H1 (cell line): ENCODE data around the gene ARL5C. TPM values are rescaled to one million over a fixed set of nuclear protein-coding genes. Genes with fewer than 3 reads are reported as not detected.

Experiments
- CTCF ChIA-PET: fragments of 300-600 bp; sonication (Branson Sonifier 250); formaldehyde crosslinking; loops from one replicate; lab custom pipeline; 2021; ENCODE audit not compliant: partially characterized antibody; lab: Charles Lee
- POLR2A ChIA-PET: fragments of 300-600 bp; sonication (Branson Sonifier 250); formaldehyde crosslinking; loops from one replicate; lab custom pipeline; 2021; ENCODE audit warnings: inconsistent platforms; ENCODE audit not compliant: partially characterized antibody; lab: Charles Lee
- DNase-seq, 2 experiments: peaks; one replicate each; pipeline versions ENCODE4 v3.0.0 to v3.0.0-alpha.2; 2010 to 2022; ENCODE audit warnings: low spot score in 2 of 2, low read depth in 1 of 2, mixed read lengths in 1 of 2
- FAIRE-seq: peaks from 2 replicates; lab custom pipeline; 2011; peaks lifted over from hg19 to GRCh38; lab: Jason Lieb, UNC
- H2AFZ ChIP-seq: 2 replicates; pipeline ENCODE4 v1.8.1; 2012; ENCODE audit warnings: low read length, inconsistent platforms
- H2AK5ac ChIP-seq: 2 replicates; pipeline ENCODE4 v1.6.1; 2013; ENCODE audit warnings: low read depth, low read length
- H2BK120ac ChIP-seq: replicated peaks from 2 replicates; pipeline ENCODE3; 2013; ENCODE audit warnings: low read depth, low read length, inconsistent platforms
- H2BK12ac ChIP-seq: 2 replicates; pipeline ENCODE4 v1.6.1; 2013; ENCODE audit warnings: low read depth, low read length
- H2BK15ac ChIP-seq: 2 replicates; pipeline ENCODE4 v1.6.1; 2013; ENCODE audit warnings: low read length
- H2BK20ac ChIP-seq: 2 replicates; pipeline ENCODE4 v1.6.1; 2013; ENCODE audit warnings: low read length
- H2BK5ac ChIP-seq: 2 replicates; pipeline ENCODE4 v1.6.1; 2013; ENCODE audit warnings: low read depth, low read length
- H3K14ac ChIP-seq: 2 replicates; pipeline ENCODE4 v1.6.1; 2013; ENCODE audit warnings: inconsistent platforms; ENCODE audit not compliant: insufficient read length
- H3K18ac ChIP-seq: 2 replicates; pipeline ENCODE4 v1.6.1; 2013; ENCODE audit warnings: low read length; ENCODE audit errors: extremely low read depth
- H3K23ac ChIP-seq: 2 replicates; pipeline ENCODE4 v1.6.1; 2013; ENCODE audit warnings: inconsistent platforms; ENCODE audit not compliant: insufficient read length
- H3K23me2 ChIP-seq: 2 replicates; pipeline ENCODE4 v1.6.1; 2013; ENCODE audit warnings: low read depth, low read length
- H3K27ac ChIP-seq: 2 replicates; pipeline ENCODE4 v1.6.1; 2011; ENCODE audit warnings: low read depth, low read length, inconsistent platforms
- H3K27me3 ChIP-seq, 4 experiments: replicated peaks in 1 of 4; 1 replicate in 1 of 4; 2 replicates in 3 of 4; pipeline versions ENCODE4 v1.6.1 to v1.8.1; 2011 to 2013; ENCODE audit warnings: low read length in 3 of 4, mild to moderate bottlenecking in 3 of 4, inconsistent platforms in 2 of 4, mixed read lengths in 2 of 4, moderate library complexity in 1 of 4; ENCODE audit not compliant: control insufficient read depth in 3 of 4, insufficient read depth in 3 of 4; ENCODE audit errors: extremely low read depth in 1 of 4
- H3K36me3 ChIP-seq, 4 experiments: 2 replicates each; pipeline versions ENCODE4 v1.6.1 to v1.8.1; 2011 to 2013; ENCODE audit warnings: mild to moderate bottlenecking in 4 of 4, low read length in 3 of 4, moderate library complexity in 2 of 4, control low read depth in 1 of 4, inconsistent platforms in 1 of 4; ENCODE audit not compliant: insufficient read depth in 4 of 4, control insufficient read depth in 2 of 4
- H3K4ac ChIP-seq: replicated peaks from 2 replicates; pipeline ENCODE3; 2013; ENCODE audit warnings: low read length, low read depth, mixed read lengths, inconsistent platforms; ENCODE audit not compliant: insufficient read length
- H3K4me1 ChIP-seq, 4 experiments: replicated peaks in 1 of 4; 1 replicate in 1 of 4; 2 replicates in 3 of 4; pipeline versions ENCODE4 v1.6.1 to v1.8.1; 2011 to 2013; ENCODE audit warnings: low read length in 3 of 4, inconsistent platforms in 2 of 4, mixed read lengths in 1 of 4; ENCODE audit not compliant: insufficient read depth in 4 of 4, control insufficient read depth in 3 of 4
- H3K4me2 ChIP-seq, 2 experiments: 2 replicates each; pipeline versions ENCODE4 v1.6.1 to v1.8.1; 2011 to 2013; ENCODE audit warnings: low read depth in 2 of 2, low read length in 2 of 2, control low read depth in 1 of 2, inconsistent platforms in 1 of 2, mild to moderate bottlenecking in 1 of 2; ENCODE audit not compliant: insufficient read depth in 1 of 2
- H3K4me3 ChIP-seq, 4 experiments: fragments of 200-600, 300-600 bp in 1 of 4; sonication (generic), shearing (Covaris generic), sonication (Bioruptor Twin) in 1 of 4; 2 replicates each; pipeline versions ENCODE4 v1.5.1 to v1.8.1; 2011 to 2016; ENCODE audit warnings: low read length in 4 of 4, low read depth in 3 of 4, control low read depth in 2 of 4, inconsistent platforms in 2 of 4, mild to moderate bottlenecking in 2 of 4, mixed read lengths in 1 of 4, moderate library complexity in 1 of 4; ENCODE audit not compliant: insufficient read depth in 2 of 4; ENCODE audit errors: extremely low read depth in 1 of 4
- H3K56ac ChIP-seq: replicated peaks from 2 replicates; pipeline ENCODE3; 2013; ENCODE audit warnings: low read depth, mild to moderate bottlenecking, mixed read lengths, low read length, inconsistent platforms; ENCODE audit not compliant: insufficient read length
- H3K79me1 ChIP-seq: 2 replicates; pipeline ENCODE4 v1.6.1; 2013; ENCODE audit warnings: low read depth, low read length, control low read depth
- H3K79me2 ChIP-seq, 2 experiments: 2 replicates each; pipeline versions ENCODE4 v1.6.1 to v1.8.1; 2012 to 2013; ENCODE audit warnings: low read length in 2 of 2, mild to moderate bottlenecking in 2 of 2, inconsistent platforms in 1 of 2; ENCODE audit not compliant: insufficient read depth in 2 of 2, control insufficient read depth in 1 of 2
- H3K9ac ChIP-seq, 4 experiments: replicated peaks in 1 of 4; 1 replicate in 1 of 4; 2 replicates in 3 of 4; pipeline versions ENCODE4 v1.6.1 to v1.8.1; 2011 to 2013; ENCODE audit warnings: low read depth in 3 of 4, low read length in 3 of 4, control low read depth in 2 of 4, mild to moderate bottlenecking in 2 of 4, moderate library complexity in 2 of 4, inconsistent platforms in 1 of 4; ENCODE audit errors: extremely low read depth in 1 of 4
- H3K9me3 ChIP-seq, 2 experiments: 2 replicates each; pipeline versions ENCODE4 v1.6.1 to v1.8.1; 2012 to 2013; ENCODE audit warnings: mild to moderate bottlenecking in 2 of 2, moderate library complexity in 2 of 2, control low read depth in 1 of 2, inconsistent platforms in 1 of 2, low read depth in 1 of 2, low read length in 1 of 2, mixed read lengths in 1 of 2; ENCODE audit not compliant: insufficient read depth in 2 of 2
- H4K20me1 ChIP-seq, 2 experiments: replicated peaks in 1 of 2; 2 replicates each; pipeline versions ENCODE3 to v1.8.1; 2011 to 2013; ENCODE audit warnings: inconsistent platforms in 2 of 2, low read length in 2 of 2, mild to moderate bottlenecking in 1 of 2; ENCODE audit not compliant: insufficient read depth in 2 of 2, control insufficient read depth in 1 of 2
- H4K5ac ChIP-seq: 2 replicates; pipeline ENCODE4 v1.6.1; 2013; ENCODE audit warnings: low read length, low read depth, mixed read lengths, inconsistent platforms; ENCODE audit not compliant: insufficient read length
- H4K8ac ChIP-seq: 2 replicates; pipeline ENCODE4 v1.8.0; 2013; ENCODE audit warnings: mild to moderate bottlenecking, moderate library complexity, low read length, inconsistent platforms; ENCODE audit not compliant: insufficient read depth; ENCODE audit errors: extremely low read depth
- H4K91ac ChIP-seq: replicated peaks from 2 replicates; pipeline ENCODE3; 2013; ENCODE audit warnings: low read length, mixed read lengths, inconsistent platforms; ENCODE audit not compliant: insufficient read length
- ASH2L ChIP-seq: fragments of 200-600, 300-600 bp; sonication (generic); IDR thresholded peaks from one replicate; pipeline ENCODE4 v1.7.1; 2017; ENCODE audit warnings: low read length
- BACH1 ChIP-seq: IDR thresholded peaks from 2 replicates; pipeline ENCODE4 v1.6.1; 2012; ENCODE audit warnings: low read length, improper control_type of control experiment
- GABPA ChIP-seq: IDR thresholded peaks from 2 replicates; pipeline ENCODE4 v1.6.1; 2011; ENCODE audit warnings: mild to moderate bottlenecking, low read length, moderate library complexity, borderline replicate concordance; ENCODE audit not compliant: insufficient read depth
- HDAC2 ChIP-seq, 2 experiments: fragments of 300-600 bp in 1 of 2; sonication (generic) in 1 of 2; IDR thresholded peaks; 2 replicates each; pipeline ENCODE4 v1.6.1; 2011 to 2012; ENCODE audit warnings: low read depth in 2 of 2, low read length in 2 of 2, mild to moderate bottlenecking in 2 of 2, moderate library complexity in 2 of 2, borderline replicate concordance in 1 of 2, inconsistent platforms in 1 of 2
- JUND ChIP-seq: IDR thresholded peaks from 2 replicates; pipeline ENCODE4 v1.6.1; 2011; ENCODE audit warnings: mild to moderate bottlenecking, improper control_type of control experiment, low read length
- KDM5A ChIP-seq: fragments of 200-600 bp; IDR thresholded peaks from 2 replicates; pipeline ENCODE4 v1.7.1; 2012; ENCODE audit warnings: mild to moderate bottlenecking, low read length, inconsistent platforms, mixed read lengths
- NANOG ChIP-seq: IDR thresholded peaks from 2 replicates; pipeline ENCODE4 v1.6.1; 2011; ENCODE audit warnings: low read length, low read depth, mild to moderate bottlenecking, inconsistent platforms; ENCODE audit not compliant: insufficient read depth, poor library complexity, severe bottlenecking
- POLR2AphosphoS5 ChIP-seq: IDR thresholded peaks from 2 replicates; pipeline ENCODE4 v1.6.1; 2011; ENCODE audit warnings: low read depth, low read length
- RBBP5 ChIP-seq: IDR thresholded peaks from 2 replicates; pipeline ENCODE4 v1.7.1; 2012; ENCODE audit warnings: low read depth, mild to moderate bottlenecking, inconsistent platforms, low read length, moderate library complexity, borderline replicate concordance
- SIRT6 ChIP-seq: IDR thresholded peaks from one replicate; pipeline ENCODE4 v1.7.1; 2012; ENCODE audit warnings: low read length, inconsistent platforms
- SIX5 ChIP-seq: IDR thresholded peaks from 2 replicates; pipeline ENCODE4 v1.6.1; 2011; ENCODE audit warnings: mild to moderate bottlenecking, low read depth, low read length
- SP2 ChIP-seq: IDR thresholded peaks from 2 replicates; pipeline ENCODE4 v1.6.1; 2012; ENCODE audit warnings: mild to moderate bottlenecking, low read length, inconsistent platforms
- SUZ12 ChIP-seq: fragments of 200-600 bp; sonication (generic); IDR thresholded peaks from 2 replicates; pipeline ENCODE4 v1.6.1; 2012; ENCODE audit warnings: mild to moderate bottlenecking, inconsistent platforms, low read length, moderate library complexity, mixed read lengths
- TAF7 ChIP-seq: optimal IDR thresholded peaks from 2 replicates; pipeline ENCODE3; 2011; ENCODE audit warnings: low read depth, mild to moderate bottlenecking, inconsistent platforms, low read length, moderate library complexity, borderline replicate concordance
- TEAD4 ChIP-seq: IDR thresholded peaks from 2 replicates; pipeline ENCODE4 v1.6.1; 2012; ENCODE audit warnings: low read depth, low read length, inconsistent platforms, mixed read lengths
- YY1 ChIP-seq: IDR thresholded peaks from 2 replicates; pipeline ENCODE4 v1.6.1; 2011; ENCODE audit warnings: low read depth, mild to moderate bottlenecking, low read length
- WGBS, 2 experiments: shearing (Covaris generic) in 1 of 2; methylation state at CpG; one replicate each; pipeline versions ENCODE4 v1.1.6 to v1.1.7; 2013 to 2015; ENCODE audit warnings: low lambda C conversion rate in 2 of 2, mixed read lengths in 2 of 2, inconsistent platforms in 1 of 2, low coverage in 1 of 2, missing lambda C conversion rate in 1 of 2; ENCODE audit not compliant: insufficient replicate concordance in 2 of 2, insufficient coverage in 1 of 2, insufficient read length in 1 of 2; ENCODE audit errors: extremely low coverage in 1 of 2, missing lambda C conversion rate in 1 of 2; 5-methylcytosine and 5-hydroxymethylcytosine counted together
- polyA plus RNA-seq, 7 experiments: library from polyadenylated mRNA; depleted of rRNA in 3 of 7; stranded (reverse) in 5 of 7; unstranded in 2 of 7; fragments of >200 nt in 5 of 7; fragments of 200-250 nt in 2 of 7; gene quantifications; 1 replicate in 5 of 7; 2 replicates in 1 of 7; 4 replicates in 1 of 7; pipeline versions ENCODE4 v1.2.1 to v1.2.3, GENCODE V29; 2011 to 2013; ENCODE audit warnings: missing spikeins in 2 of 7, mixed read lengths in 2 of 7
- total RNA-seq: library from RNA; stranded (reverse); fragmentation: NEBNext Ultra II Directional; extraction: Animal tissue kit (Norgen Biotek cat#: 25700); gene quantifications from 2 replicates; pipeline ENCODE4 v1.2.1, GENCODE V29; 2021

Gene ARL5C
- total and polyA plus RNA-seq, 2 of the 8 experiments (the other 6 are each of a cell fraction or from before 2014, with no cell fraction given), result not detected

DNA sequence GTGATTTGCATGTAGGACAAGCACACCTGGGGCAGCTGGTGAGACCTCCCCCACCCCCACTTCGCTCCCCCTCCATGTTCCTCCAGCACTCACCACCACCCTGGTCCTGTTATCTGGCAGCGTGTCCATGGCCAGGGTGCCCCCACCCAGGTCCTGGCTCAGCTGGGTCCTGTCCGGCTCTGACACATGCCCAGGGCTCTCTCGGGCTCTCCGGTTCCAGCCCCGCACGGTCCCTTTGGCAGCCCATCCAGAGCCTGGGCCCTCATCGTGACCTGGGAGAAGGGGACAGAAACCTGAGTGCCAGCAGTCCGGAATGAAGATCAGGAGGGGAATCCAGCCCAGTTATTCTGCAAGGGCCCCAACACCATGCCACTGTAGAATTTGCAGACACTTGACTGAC is 26.4 kb downstream of the ARL5C start:
- Histone ChIP-seq H3K9ac (no peak overlapping the region), H2AFZ (no peak overlapping the region)
- TF ChIP-seq JUND (no peak), GABPA (no peak), SIRT6 (no peak), TEAD4 (no peak), NANOG (no peak), ASH2L (no peak), POLR2AphosphoS5 (no peak), RBBP5 (no peak), YY1 (no peak), SUZ12 (no peak), TAF7 (no peak), BACH1 (no peak), SP2 (no peak), HDAC2 (IDR thresholded peaks at IDR 0.05; ENCODE audit: borderline replicate concordance in 1 of 2, low read depth in 2 of 2, low read length in 2 of 2) (no peak), KDM5A (no peak), SIX5 (no peak)

More for the DNA sequence above, 26.4 kb downstream of the ARL5C start:
- no peaks in the 10 kb centered on the region for H3K23me2 ChIP-seq
- no peak overlapping the region for H4K8ac ChIP-seq
- no peak overlapping the region for H2BK20ac ChIP-seq
- H4K20me1 ChIP-seq, result no peaks in the 10 kb centered on the region
- DNase-seq (no peak), FAIRE-seq (no peak)
- no peak overlapping the region for H3K14ac ChIP-seq
- H3K36me3 ChIP-seq, result no peaks in the 10 kb centered on the region
- H3K4ac ChIP-seq, result no peak overlapping the region
- no peaks in the 10 kb centered on the region for H3K9me3 ChIP-seq
- no peak overlapping the region for H2AK5ac ChIP-seq
- H2BK5ac ChIP-seq, result no peak overlapping the region
- H3K56ac ChIP-seq, result no peak overlapping the region
- H4K91ac ChIP-seq, result no peak overlapping the region
- H2BK120ac ChIP-seq, result no peak overlapping the region
- no peaks in the 10 kb centered on the region for H3K79me2 ChIP-seq
- ChIA-PET POLR2A (interaction anchor here (0.7 to 1.5 kb wide), 3 partner anchors 16 to 47 kb away, joined by 3 to 4 read pairs (median 4); no protein-coding TSS in a partner anchor), CTCF (interaction anchor here (1.5 to 3.5 kb wide), 2 partner anchors 13 to 36 kb away, joined by 4 to 19 read pairs; partner anchors contain the start of gene PLXDC1)
- 97% methylated on average over 8 of the region's 9 CpGs; no CpG with 5 or more reads in 1 of the 2 experiments for WGBS, 2 experiments
- H3K18ac ChIP-seq, result no peak overlapping the region
- no peak overlapping the region for H3K4me3 ChIP-seq
- H3K4me2 ChIP-seq, result no peak overlapping the region
- H2BK15ac ChIP-seq, result no peak overlapping the region
- H3K79me1 ChIP-seq, result no peaks in the 10 kb centered on the region
- no peak overlapping the region for H3K23ac ChIP-seq
- H2BK12ac ChIP-seq, result no peak overlapping the region
- no peak overlapping the region for H4K5ac ChIP-seq
- no peak overlapping the region for H3K27ac ChIP-seq
- no peaks in the 10 kb centered on the region for H3K4me1 ChIP-seq
- no peaks in the 10 kb centered on the region for H3K27me3 ChIP-seq
